HL-60 (cell line): ENCODE measurements around the gene OGA.

Source experiments
- CTCF ChIP-seq: IDR thresholded peaks from one replicate; pipeline ENCODE4 v1.5.1; 2011; ENCODE audit warnings: low read length, control low read depth, inconsistent platforms; ENCODE audit not compliant: insufficient read depth
- GABPA ChIP-seq: IDR thresholded peaks from 2 replicates; pipeline ENCODE4 v1.6.1; 2012; ENCODE audit warnings: low read depth
- POLR2AphosphoS5 ChIP-seq: IDR thresholded peaks from 2 replicates; pipeline ENCODE4 v1.6.1; 2012; ENCODE audit warnings: low read depth
- REST ChIP-seq: IDR thresholded peaks from 2 replicates; pipeline ENCODE4 v1.6.1; 2012; ENCODE audit warnings: low read depth; ENCODE audit not compliant: insufficient replicate concordance
- SPI1 ChIP-seq: IDR thresholded peaks from 2 replicates; pipeline ENCODE4 v1.6.1; 2012; ENCODE audit warnings: low read depth, mild to moderate bottlenecking, borderline replicate concordance

- TF ChIP-seq CTCF (no peak), GABPA (no peak), REST (no peak), POLR2AphosphoS5 (no peak), SPI1 (no peak)
Observed at GRCh38 chr10:101817337-101818118, 716 bp downstream of the OGA start.
